ENCODE measurements around the gene DISP2. TPM values are rescaled to one million over a fixed set of nuclear protein-coding genes. Genes with fewer than 3 reads are reported as not detected.
A peak's percentile ranks its signal among the peaks of the same experiment; 100 is the strongest.

The DISP2 gene
- total RNA-seq, 1 experiment from 2014 or later: 0.62 TPM

GRCh38 chr15:40344631-40345120 lies 13.3 kb upstream of the DISP2 start:
- no peaks in the 10 kb centered on the region for H3K9me3 ChIP-seq (ENCODE audit: low read depth, low read length, poor library complexity, severe bottlenecking)
- H3K27me3 ChIP-seq (replicated peaks; ENCODE audit: insufficient read depth, low read depth, low read length, poor library complexity): no peaks in the 10 kb centered on the region
- H3K4me3 ChIP-seq (ENCODE audit: low read depth, low read length, poor library complexity, severe bottlenecking): no peak overlapping the region
- ChIA-PET CTCF (interaction anchor here (0.8 to 1.3 kb wide), 8 partner anchors 8 to 77 kb away, joined by 3 to 17 read pairs (median 4); partner anchors contain the start of gene DISP2), POLR2A (ENCODE audit: low non-redundant PET) (no interaction called here)
- BruUV-seq (replicated peaks): no TSS peak
- H3K4me1 ChIP-seq (ENCODE audit: insufficient read depth, low read length, poor library complexity, severe bottlenecking): peaks cover 18% of the 10 kb centered on the region
- intact Hi-C loops (cut with micrococcal nuclease; ENCODE audit: unreplicated experiment): loop anchor here (2.0 to 10.0 kb wide), 2 partner anchors 78 to 170 kb away; no protein-coding TSS in a partner anchor
- peak; percentile 74 for DNase-seq (ENCODE audit: low spot score)
- TF ChIP-seq CTCF (conservative IDR thresholded peaks at IDR 0.05; ENCODE audit: low read depth, low read length): peak; percentile 89
- TF ChIP-seq EZH2 (IDR thresholded peaks at IDR 0.05; ENCODE audit: borderline replicate concordance, low read depth, low read length, poor library complexity, severe bottlenecking): no peak
- no peaks in the 10 kb centered on the region for H3K36me3 ChIP-seq (ENCODE audit: insufficient read depth, low read length, poor library complexity, severe bottlenecking)
- H3K27ac ChIP-seq (ENCODE audit: low read depth, low read length, poor library complexity, severe bottlenecking): no peak overlapping the region

- peaks cover 12% of the 10 kb centered on the region for H3K4me1 ChIP-seq (ENCODE audit: insufficient read depth, low read length, poor library complexity, severe bottlenecking)
- ChIA-PET CTCF (interaction anchor here (1.3 kb wide), 2 partner anchors 19 to 77 kb away, joined by 3 to 17 read pairs; no protein-coding TSS in a partner anchor), POLR2A (ENCODE audit: low non-redundant PET) (no interaction called here)
- no peak overlapping the region for H3K27ac ChIP-seq (ENCODE audit: low read depth, low read length, poor library complexity, severe bottlenecking)
- H3K27me3 ChIP-seq (replicated peaks; ENCODE audit: insufficient read depth, low read depth, low read length, poor library complexity): no peaks in the 10 kb centered on the region
- intact Hi-C loops (cut with micrococcal nuclease; ENCODE audit: unreplicated experiment): loop anchor here (2.0 to 10.0 kb wide), 2 partner anchors 77 to 169 kb away; no protein-coding TSS in a partner anchor
- TF ChIP-seq CTCF (conservative IDR thresholded peaks at IDR 0.05; ENCODE audit: low read depth, low read length) (no peak), EZH2 (IDR thresholded peaks at IDR 0.05; ENCODE audit: borderline replicate concordance, low read depth, low read length, poor library complexity, severe bottlenecking) (no peak)
- no peaks in the 10 kb centered on the region for H3K9me3 ChIP-seq (ENCODE audit: low read depth, low read length, poor library complexity, severe bottlenecking)
- H3K36me3 ChIP-seq (ENCODE audit: insufficient read depth, low read length, poor library complexity, severe bottlenecking): no peaks in the 10 kb centered on the region
- H3K4me3 ChIP-seq (ENCODE audit: low read depth, low read length, poor library complexity, severe bottlenecking): no peak overlapping the region
- BruUV-seq (replicated peaks): no TSS peak
- DNase-seq (ENCODE audit: low spot score): no peak
These were observed 12.7 kb upstream of the DISP2 start for GRCh38 chr15:40345225-40345866.

GRCh38 chr15:40345867-40346578 lies 12.0 kb upstream of the DISP2 start:
- Histone ChIP-seq H3K27ac (ENCODE audit: low read depth, low read length, poor library complexity, severe bottlenecking) (no peak overlapping the region), H3K27me3 (replicated peaks; ENCODE audit: insufficient read depth, low read depth, low read length, poor library complexity) (no peaks in the 10 kb centered on the region), H3K9me3 (ENCODE audit: low read depth, low read length, poor library complexity, severe bottlenecking) (no peaks in the 10 kb centered on the region), H3K36me3 (ENCODE audit: insufficient read depth, low read length, poor library complexity, severe bottlenecking) (no peaks in the 10 kb centered on the region), H3K4me3 (ENCODE audit: low read depth, low read length, poor library complexity, severe bottlenecking) (no peak overlapping the region), H3K4me1 (ENCODE audit: insufficient read depth, low read length, poor library complexity, severe bottlenecking) (peaks cover 5% of the 10 kb centered on the region)
- BruUV-seq (replicated peaks): no TSS peak
- intact Hi-C loops (cut with micrococcal nuclease; ENCODE audit: unreplicated experiment): loop anchor here (2.0 to 10.0 kb wide), 2 partner anchors 77 to 169 kb away; no protein-coding TSS in a partner anchor
- no peak for TF ChIP-seq CTCF (conservative IDR thresholded peaks at IDR 0.05; ENCODE audit: low read depth, low read length)
- TF ChIP-seq EZH2 (IDR thresholded peaks at IDR 0.05; ENCODE audit: borderline replicate concordance, low read depth, low read length, poor library complexity, severe bottlenecking): no peak
- no peak for DNase-seq (ENCODE audit: low spot score)
- CTCF ChIA-PET: no interaction called here
- POLR2A ChIA-PET (ENCODE audit: low non-redundant PET): no interaction called here

Data from A673 (cell line).